ENCODE measurements around the gene SLC9B2.

SLC9B2 gene, protein sequence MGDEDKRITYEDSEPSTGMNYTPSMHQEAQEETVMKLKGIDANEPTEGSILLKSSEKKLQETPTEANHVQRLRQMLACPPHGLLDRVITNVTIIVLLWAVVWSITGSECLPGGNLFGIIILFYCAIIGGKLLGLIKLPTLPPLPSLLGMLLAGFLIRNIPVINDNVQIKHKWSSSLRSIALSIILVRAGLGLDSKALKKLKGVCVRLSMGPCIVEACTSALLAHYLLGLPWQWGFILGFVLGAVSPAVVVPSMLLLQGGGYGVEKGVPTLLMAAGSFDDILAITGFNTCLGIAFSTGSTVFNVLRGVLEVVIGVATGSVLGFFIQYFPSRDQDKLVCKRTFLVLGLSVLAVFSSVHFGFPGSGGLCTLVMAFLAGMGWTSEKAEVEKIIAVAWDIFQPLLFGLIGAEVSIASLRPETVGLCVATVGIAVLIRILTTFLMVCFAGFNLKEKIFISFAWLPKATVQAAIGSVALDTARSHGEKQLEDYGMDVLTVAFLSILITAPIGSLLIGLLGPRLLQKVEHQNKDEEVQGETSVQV

DNA sequence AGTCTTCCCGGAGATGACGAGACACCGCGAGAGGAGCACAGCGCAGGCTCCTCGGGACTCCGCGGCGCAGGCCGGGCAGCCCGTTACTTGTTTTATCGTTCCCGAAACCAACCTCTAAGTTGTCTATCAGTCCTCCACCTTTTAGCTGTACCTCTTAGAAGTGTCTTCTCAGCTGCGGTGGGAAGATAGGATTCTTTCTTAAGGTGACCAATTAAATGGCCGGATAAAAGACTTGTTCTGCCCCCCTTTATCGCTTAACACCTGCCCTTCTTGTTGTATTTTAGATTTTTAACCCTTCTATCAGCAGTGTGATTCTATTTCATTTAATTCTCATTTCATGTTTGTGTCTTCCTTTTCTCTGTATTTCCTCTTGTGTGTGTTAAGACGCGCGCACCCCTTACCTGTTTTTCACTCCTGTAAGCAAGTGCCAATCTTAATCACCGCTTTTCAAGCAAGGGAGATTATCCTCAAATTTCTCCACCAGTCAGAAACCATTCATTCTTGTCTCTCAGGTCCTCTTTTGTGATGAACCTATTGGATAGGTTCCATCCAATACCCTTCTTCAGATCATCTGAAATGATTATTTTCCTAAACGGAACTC, at the start of gene SLC9B2:
Gene SLC9B2, minus strand, starts transcription at position 15 of the 601 bp plus-strand sequence. CDS start 9,211 bp downstream, outside the sequence.
- TF ChIP-seq, protein P1, sequence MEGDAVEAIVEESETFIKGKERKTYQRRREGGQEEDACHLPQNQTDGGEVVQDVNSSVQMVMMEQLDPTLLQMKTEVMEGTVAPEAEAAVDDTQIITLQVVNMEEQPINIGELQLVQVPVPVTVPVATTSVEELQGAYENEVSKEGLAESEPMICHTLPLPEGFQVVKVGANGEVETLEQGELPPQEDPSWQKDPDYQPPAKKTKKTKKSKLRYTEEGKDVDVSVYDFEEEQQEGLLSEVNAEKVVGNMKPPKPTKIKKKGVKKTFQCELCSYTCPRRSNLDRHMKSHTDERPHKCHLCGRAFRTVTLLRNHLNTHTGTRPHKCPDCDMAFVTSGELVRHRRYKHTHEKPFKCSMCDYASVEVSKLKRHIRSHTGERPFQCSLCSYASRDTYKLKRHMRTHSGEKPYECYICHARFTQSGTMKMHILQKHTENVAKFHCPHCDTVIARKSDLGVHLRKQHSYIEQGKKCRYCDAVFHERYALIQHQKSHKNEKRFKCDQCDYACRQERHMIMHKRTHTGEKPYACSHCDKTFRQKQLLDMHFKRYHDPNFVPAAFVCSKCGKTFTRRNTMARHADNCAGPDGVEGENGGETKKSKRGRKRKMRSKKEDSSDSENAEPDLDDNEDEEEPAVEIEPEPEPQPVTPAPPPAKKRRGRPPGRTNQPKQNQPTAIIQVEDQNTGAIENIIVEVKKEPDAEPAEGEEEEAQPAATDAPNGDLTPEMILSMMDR (IDR thresholded peaks at IDR 0.05; ENCODE audit: insufficient read depth, low read length, poor library complexity, severe bottlenecking), result no peak
- H3K36me3 ChIP-seq (ENCODE audit: control insufficient read depth, insufficient read depth, low read length), result no peaks in the 10 kb centered on the region; the same call in none of the 2 replicates
- DNase-seq (ENCODE audit: extremely low read depth, insufficient read length), result no peak
- no peaks in the 10 kb centered on the region for H3K27me3 ChIP-seq (replicated peaks; ENCODE audit: control insufficient read depth, insufficient read depth, low read length)
- peak within 1 kb of the TSS; percentile 88 for H3K4me3 ChIP-seq (replicated peaks; ENCODE audit: low read depth, low read length)

DNA sequence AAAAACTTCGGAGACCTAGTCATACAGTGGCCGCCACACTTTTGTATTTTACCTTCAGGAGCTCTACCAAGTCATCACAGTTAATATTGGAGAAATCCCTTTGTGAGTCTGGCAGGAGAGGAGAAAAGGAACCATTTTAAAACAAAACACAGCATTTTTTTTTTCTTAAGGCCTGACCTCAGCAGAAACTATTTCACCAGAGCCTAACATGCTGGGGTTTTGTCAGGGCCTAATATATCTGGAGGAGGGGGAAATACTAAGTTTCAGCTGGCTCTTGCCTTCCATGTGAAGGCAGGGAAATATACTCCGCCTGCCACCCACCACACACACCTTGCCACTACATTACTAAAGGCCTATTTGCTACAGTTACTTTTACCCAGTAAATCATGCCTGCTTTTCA, 49.6 kb upstream of the SLC9B2 start:
- TF ChIP-seq, protein P1 (IDR thresholded peaks at IDR 0.05; ENCODE audit: insufficient read depth, low read length, poor library complexity, severe bottlenecking), result no peak
- DNase-seq (ENCODE audit: extremely low read depth, insufficient read length), result no peak
- no peaks in the 10 kb centered on the region for H3K27me3 ChIP-seq (replicated peaks; ENCODE audit: control insufficient read depth, insufficient read depth, low read length)
- H3K4me3 ChIP-seq (replicated peaks; ENCODE audit: low read depth, low read length), result no peak overlapping the region
- H3K36me3 ChIP-seq (ENCODE audit: control insufficient read depth, insufficient read depth, low read length), result no peaks in the 10 kb centered on the region; the same call in 1 of the 2 replicates

DNA sequence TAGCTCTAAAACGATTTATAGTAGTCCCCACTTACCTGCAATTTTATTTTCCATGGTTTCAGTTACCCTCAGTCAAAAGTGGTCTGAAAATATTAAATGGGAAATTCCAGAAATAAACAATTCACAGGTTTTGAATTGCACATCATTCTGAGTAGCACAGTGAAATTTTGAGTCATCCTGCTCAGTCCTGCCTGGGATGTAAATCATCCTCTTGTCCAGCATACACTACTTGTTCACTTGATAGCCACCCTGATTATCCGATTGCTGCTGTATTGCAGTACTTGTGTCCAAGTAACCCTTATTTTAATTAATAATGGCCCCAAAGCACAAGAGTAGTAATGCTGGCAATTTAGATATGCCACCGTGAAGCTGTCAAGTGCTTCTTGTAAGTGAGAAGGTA, 46.6 kb upstream of the SLC9B2 start:
- H3K27me3 ChIP-seq (replicated peaks; ENCODE audit: control insufficient read depth, insufficient read depth, low read length), result no peaks in the 10 kb centered on the region
- TF ChIP-seq, protein P1 (IDR thresholded peaks at IDR 0.05; ENCODE audit: insufficient read depth, low read length, poor library complexity, severe bottlenecking), result no peak
- no peaks in the 10 kb centered on the region; the same call in 1 of the 2 replicates for H3K36me3 ChIP-seq (ENCODE audit: control insufficient read depth, insufficient read depth, low read length)
- DNase-seq (ENCODE audit: extremely low read depth, insufficient read length), result no peak
- no peak overlapping the region for H3K4me3 ChIP-seq (replicated peaks; ENCODE audit: low read depth, low read length)

DNA sequence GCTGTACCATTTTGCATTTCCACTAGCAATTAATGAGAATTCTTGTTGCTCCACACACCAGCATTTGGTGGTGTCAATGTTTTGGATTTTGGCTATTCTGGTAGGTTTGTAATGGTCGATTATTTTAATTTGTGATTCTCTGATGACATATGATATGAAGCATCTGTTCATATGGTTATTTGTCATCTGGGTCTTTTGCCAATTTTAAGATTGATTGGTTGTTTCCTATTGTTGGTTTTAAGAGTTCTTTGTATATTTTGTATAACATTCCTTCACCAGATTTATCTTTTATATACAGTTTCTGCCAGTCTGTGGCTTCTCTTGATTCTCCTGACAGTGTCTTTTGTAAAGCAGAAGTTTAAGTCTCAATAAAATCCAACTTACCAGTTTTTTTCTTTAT, 41.6 kb upstream of the SLC9B2 start:
- Histone ChIP-seq H3K4me3 (replicated peaks; ENCODE audit: low read depth, low read length) (no peak overlapping the region), H3K27me3 (replicated peaks; ENCODE audit: control insufficient read depth, insufficient read depth, low read length) (no peaks in the 10 kb centered on the region), H3K36me3 (ENCODE audit: control insufficient read depth, insufficient read depth, low read length) (no peaks in the 10 kb centered on the region)
- TF ChIP-seq, protein P1 (IDR thresholded peaks at IDR 0.05; ENCODE audit: insufficient read depth, low read length, poor library complexity, severe bottlenecking), result no peak
- DNase-seq (ENCODE audit: extremely low read depth, insufficient read length), result no peak

DNA sequence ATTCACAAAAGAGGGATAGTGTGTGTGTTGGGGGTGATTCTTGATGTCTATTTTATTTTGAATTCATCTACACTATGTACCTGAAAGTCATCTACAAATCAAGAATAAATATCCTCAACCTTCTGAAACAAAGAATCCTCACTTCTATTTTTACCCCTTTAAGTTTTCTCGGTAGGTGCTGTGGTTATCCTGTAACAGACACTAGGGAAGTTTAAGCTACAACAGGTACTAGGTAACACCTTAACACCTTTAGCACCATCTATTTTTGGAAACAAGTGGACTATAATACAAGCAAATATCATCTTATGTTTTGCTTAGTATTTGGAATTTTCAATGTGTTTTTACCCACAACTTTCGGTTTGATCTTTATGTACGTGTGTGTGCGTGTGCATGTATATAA, 35.0 kb upstream of the SLC9B2 start:
- H3K36me3 ChIP-seq (ENCODE audit: control insufficient read depth, insufficient read depth, low read length), result peaks cover 4% of the 10 kb centered on the region
- TF ChIP-seq, protein P1 (IDR thresholded peaks at IDR 0.05; ENCODE audit: insufficient read depth, low read length, poor library complexity, severe bottlenecking), result no peak
- H3K27me3 ChIP-seq (replicated peaks; ENCODE audit: control insufficient read depth, insufficient read depth, low read length), result no peaks in the 10 kb centered on the region
- H3K4me3 ChIP-seq (replicated peaks; ENCODE audit: low read depth, low read length), result no peak overlapping the region
- DNase-seq (ENCODE audit: extremely low read depth, insufficient read length), result no peak
